Measurements from ENCODE around the gene PECR. TPM values are rescaled to one million over a fixed set of nuclear protein-coding genes. Genes with fewer than 3 reads are reported as not detected.
A peak's percentile ranks its signal among the peaks of the same experiment; 100 is the strongest.

Gene PECR
- total and polyA plus RNA-seq, 2 of the 13 experiments (the other 11 are each of a cell fraction or from before 2014, with no cell fraction given): 151 to 153 TPM

- TF ChIP-seq BCLAF1 (IDR thresholded peaks at IDR 0.05): no peak
- TF ChIP-seq ZNF234 (CRISPR knock-in tag; conservative IDR thresholded peaks at IDR 0.05): peak; percentile 88
- TF ChIP-seq, protein P1, sequence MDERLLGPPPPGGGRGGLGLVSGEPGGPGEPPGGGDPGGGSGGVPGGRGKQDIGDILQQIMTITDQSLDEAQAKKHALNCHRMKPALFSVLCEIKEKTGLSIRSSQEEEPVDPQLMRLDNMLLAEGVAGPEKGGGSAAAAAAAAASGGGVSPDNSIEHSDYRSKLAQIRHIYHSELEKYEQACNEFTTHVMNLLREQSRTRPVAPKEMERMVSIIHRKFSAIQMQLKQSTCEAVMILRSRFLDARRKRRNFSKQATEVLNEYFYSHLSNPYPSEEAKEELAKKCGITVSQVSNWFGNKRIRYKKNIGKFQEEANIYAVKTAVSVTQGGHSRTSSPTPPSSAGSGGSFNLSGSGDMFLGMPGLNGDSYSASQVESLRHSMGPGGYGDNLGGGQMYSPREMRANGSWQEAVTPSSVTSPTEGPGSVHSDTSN (CRISPR knock-in tag; IDR thresholded peaks at IDR 0.05): no peak
- peak; percentile 66; the same call in 1 of the 2 replicates for TF ChIP-seq HMGXB3 (CRISPR knock-in tag; IDR thresholded peaks at IDR 0.05; ENCODE audit: borderline replicate concordance)
- TF ChIP-seq MTA3 (CRISPR knock-in tag; IDR thresholded peaks at IDR 0.05): no peak
- TF ChIP-seq PCBP1 (IDR thresholded peaks at IDR 0.05; ENCODE audit: borderline replicate concordance, low read depth, low read length): peak; percentile 69; the same call in 1 of the 2 replicates
- TF ChIP-seq ZNF501 (CRISPR knock-in tag; IDR thresholded peaks at IDR 0.05): peak; percentile 99
- TF ChIP-seq JARID2 (CRISPR knock-in tag; IDR thresholded peaks at IDR 0.05; ENCODE audit: insufficient replicate concordance): no peak
- peak; percentile 85 for TF ChIP-seq ZNF232 (CRISPR knock-in tag; IDR thresholded peaks at IDR 0.05; ENCODE audit: borderline replicate concordance)
- TF ChIP-seq ZFAT (CRISPR knock-in tag; conservative IDR thresholded peaks at IDR 0.05): peak; percentile 69
- peak; percentile 96 for TF ChIP-seq HOXA3 (CRISPR knock-in tag; IDR thresholded peaks at IDR 0.05)
- TF ChIP-seq ZNF768 (CRISPR knock-in tag; IDR thresholded peaks at IDR 0.05): peak; percentile 70; the same call in 1 of the 2 replicates
- TF ChIP-seq BRD4 (CRISPR knock-in tag; IDR thresholded peaks at IDR 0.05): peak; percentile 92
- TF ChIP-seq ZNF746 (CRISPR knock-in tag; IDR thresholded peaks at IDR 0.05): peak; percentile 69
- TF ChIP-seq, protein P2, sequence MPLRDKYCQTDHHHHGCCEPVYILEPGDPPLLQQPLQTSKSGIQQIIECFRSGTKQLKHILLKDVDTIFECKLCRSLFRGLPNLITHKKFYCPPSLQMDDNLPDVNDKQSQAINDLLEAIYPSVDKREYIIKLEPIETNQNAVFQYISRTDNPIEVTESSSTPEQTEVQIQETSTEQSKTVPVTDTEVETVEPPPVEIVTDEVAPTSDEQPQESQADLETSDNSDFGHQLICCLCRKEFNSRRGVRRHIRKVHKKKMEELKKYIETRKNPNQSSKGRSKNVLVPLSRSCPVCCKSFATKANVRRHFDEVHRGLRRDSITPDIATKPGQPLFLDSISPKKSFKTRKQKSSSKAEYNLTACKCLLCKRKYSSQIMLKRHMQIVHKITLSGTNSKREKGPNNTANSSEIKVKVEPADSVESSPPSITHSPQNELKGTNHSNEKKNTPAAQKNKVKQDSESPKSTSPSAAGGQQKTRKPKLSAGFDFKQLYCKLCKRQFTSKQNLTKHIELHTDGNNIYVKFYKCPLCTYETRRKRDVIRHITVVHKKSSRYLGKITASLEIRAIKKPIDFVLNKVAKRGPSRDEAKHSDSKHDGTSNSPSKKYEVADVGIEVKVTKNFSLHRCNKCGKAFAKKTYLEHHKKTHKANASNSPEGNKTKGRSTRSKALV (CRISPR knock-in tag; IDR thresholded peaks at IDR 0.05): peak; percentile 86; the same call in 1 of the 2 replicates
- peak; percentile 87; the same call in 1 of the 2 replicates for TF ChIP-seq CBX5 (CRISPR knock-in tag; IDR thresholded peaks at IDR 0.05; ENCODE audit: borderline replicate concordance)
- peak; percentile 92; the same call in 1 of the 2 replicates for TF ChIP-seq ARNT2 (CRISPR knock-in tag; IDR thresholded peaks at IDR 0.05; ENCODE audit: low read depth)
Measured at GRCh38 chr2:216108967-216109921, 27.6 kb upstream of the PECR start, which contains the start of gene XRCC5 (continued).
